ENCODE measurements around the gene EPS8L2. TPM values are rescaled to one million over a fixed set of nuclear protein-coding genes. Genes with fewer than 3 reads are reported as not detected.

Gene EPS8L2
- total and polyA plus RNA-seq, 9 of the 15 experiments (the other 6 are each of a cell fraction or from before 2014, with no cell fraction given) = 0.75 to 17.0 (median 3.7) TPM

DNA sequence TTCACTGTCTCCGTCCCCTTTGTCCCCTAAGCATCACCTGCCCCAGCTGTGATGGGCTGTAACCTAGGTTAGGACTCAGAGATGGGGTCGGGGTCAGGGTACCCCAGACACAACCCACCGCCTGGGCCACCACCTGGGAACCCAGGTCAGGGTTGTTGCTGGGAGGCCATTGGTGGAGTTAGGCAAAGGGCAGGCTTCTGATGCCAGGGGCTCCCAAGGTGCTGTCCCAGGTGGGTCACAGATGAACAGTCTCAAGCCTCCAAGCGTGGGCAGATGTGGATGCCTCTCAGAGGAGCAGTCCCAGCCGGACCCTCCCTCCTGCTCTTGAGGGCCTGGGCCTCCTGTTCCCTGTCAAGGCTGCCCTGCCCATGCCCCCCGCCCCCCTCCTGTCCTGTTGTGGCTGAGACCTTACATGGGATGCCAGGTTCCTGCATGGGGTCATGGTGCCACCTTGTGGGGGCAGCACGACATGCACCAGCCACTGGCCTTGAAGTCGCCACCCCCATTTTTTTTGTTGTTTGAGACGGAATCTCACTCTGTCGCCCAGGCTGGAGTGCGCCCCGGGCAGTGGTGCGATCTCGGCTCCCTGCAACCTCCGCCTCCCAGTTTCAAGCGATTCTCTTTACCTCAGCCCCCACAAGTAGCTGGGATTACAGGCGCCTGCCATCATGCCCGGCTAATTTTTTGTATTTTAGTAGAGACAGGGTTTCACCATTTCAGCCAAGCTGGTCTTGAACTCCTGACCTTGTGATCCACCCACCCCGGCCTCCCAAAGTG, 59.2 kb downstream of the EPS8L2 start (continued):
- TF ChIP-seq U2AF1 (optimal IDR thresholded peaks at IDR 0.05; ENCODE audit: low read depth, low read length) (no peak), RBM17 (IDR thresholded peaks at IDR 0.05; ENCODE audit: borderline replicate concordance, low read depth, low read length) (no peak), NFXL1 (CRISPR knock-in tag; IDR thresholded peaks at IDR 0.05) (0 out of 2 replicates have a peak, but pooled peaks have one; percentile 24), COPS2 (conservative IDR thresholded peaks at IDR 0.05) (no peak), THRAP3 (IDR thresholded peaks at IDR 0.05; ENCODE audit: borderline replicate concordance) (no peak), RBM39 (optimal IDR thresholded peaks at IDR 0.05; ENCODE audit: low read depth, low read length) (no peak), SP1 (CRISPR knock-in tag; IDR thresholded peaks at IDR 0.05) (no peak), BCL6 (CRISPR knock-in tag; IDR thresholded peaks at IDR 0.05) (no peak), NR4A1 (CRISPR knock-in tag; IDR thresholded peaks at IDR 0.05) (0 out of 2 replicates have a peak, but pooled peaks have one; percentile 46), NR4A1 (tag; IDR thresholded peaks at IDR 0.05) (no peak), TAF15 (IDR thresholded peaks at IDR 0.05; ENCODE audit: low read depth, low read length) (0 out of 2 replicates have a peak, but pooled peaks have one; percentile 54), SIRT6 (IDR thresholded peaks at IDR 0.05; ENCODE audit: low read depth, low read length) (peak; percentile 90), ZNF146 (CRISPR knock-in tag; IDR thresholded peaks at IDR 0.05; ENCODE audit: unreplicated experiment) (no peak)
- TF ChIP-seq, protein P1, sequence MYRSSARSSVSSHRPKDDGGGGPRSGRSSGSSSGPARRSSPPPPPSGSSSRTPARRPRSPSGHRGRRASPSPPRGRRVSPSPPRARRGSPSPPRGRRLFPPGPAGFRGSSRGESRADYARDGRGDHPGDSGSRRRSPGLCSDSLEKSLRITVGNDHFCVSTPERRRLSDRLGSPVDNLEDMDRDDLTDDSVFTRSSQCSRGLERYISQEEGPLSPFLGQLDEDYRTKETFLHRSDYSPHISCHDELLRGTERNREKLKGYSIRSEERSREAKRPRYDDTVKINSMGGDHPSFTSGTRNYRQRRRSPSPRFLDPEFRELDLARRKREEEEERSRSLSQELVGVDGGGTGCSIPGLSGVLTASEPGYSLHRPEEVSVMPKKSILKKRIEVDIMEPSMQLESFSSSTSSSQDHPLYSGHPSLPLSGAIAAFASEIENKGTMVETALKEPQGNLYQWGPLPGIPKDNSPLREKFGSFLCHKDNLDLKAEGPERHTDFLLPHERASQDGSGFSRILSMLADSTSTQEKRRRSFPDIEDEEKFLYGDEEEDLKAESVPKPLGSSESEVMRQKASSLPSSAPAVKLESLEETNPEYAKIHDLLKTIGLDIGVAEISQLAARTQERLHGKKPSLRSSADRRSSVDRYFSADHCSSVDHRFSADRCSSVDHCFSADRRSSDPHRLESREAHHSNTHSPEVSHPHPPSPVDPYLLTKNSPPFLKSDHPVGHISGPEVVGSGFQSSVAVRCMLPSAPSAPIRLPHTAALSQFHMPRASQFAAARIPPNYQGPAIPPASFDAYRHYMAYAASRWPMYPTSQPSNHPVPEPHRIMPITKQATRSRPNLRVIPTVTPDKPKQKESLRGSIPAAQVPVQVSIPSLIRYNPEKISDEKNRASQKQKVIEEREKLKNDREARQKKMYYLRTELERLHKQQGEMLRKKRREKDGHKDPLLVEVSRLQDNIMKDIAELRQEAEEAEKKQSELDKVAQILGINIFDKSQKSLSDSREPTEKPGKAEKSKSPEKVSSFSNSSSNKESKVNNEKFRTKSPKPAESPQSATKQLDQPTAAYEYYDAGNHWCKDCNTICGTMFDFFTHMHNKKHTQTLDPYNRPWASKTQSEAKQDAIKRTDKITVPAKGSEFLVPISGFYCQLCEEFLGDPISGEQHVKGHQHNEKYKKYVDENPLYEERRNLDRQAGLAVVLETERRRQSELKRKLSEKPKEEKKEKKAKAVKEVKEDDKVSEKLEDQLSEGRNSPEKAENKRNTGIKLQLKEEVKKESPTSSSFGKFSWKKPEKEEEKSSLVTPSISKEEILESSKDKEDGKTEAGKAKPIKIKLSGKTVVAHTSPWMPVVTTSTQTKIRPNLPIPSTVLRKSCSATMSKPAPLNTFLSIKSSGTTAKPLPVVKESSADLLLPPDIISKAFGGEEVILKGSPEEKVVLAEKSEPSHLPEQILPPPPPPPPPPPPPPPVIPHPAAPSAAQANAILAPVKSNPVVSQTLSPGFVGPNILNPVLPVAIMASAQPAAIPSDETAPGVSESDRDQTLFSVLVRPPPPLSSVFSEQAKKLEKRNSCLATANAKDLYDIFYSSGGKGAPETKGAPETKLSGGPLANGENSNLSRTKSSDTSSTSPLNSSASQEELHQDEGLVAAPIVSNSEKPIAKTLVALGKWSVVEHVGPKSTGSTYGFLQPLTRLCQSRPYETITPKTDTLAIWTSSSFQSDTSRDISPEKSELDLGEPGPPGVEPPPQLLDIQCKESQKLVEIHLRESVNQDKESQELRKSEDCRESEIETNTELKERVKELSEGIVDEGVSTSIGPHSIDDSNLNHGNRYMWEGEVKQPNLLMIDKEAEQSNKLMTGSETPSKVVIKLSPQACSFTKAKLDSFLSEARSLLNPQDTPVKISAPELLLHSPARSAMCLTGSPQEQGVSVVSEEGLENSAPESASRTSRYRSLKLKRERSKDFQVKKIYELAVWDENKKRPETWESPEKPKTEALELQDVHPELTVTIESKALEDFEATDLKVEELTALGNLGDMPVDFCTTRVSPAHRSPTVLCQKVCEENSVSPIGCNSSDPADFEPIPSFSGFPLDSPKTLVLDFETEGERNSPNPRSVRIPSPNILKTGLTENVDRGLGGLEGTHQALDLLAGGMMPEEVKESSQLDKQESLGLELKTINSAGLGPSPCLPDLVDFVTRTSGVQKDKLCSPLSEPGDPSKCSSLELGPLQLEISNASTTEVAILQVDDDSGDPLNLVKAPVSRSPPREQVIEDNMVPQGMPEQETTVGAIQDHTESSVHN (IDR thresholded peaks at IDR 0.05; ENCODE audit: borderline replicate concordance in 1 of 2, low read depth in 1 of 2) = no peak
- TF ChIP-seq, protein P2, sequence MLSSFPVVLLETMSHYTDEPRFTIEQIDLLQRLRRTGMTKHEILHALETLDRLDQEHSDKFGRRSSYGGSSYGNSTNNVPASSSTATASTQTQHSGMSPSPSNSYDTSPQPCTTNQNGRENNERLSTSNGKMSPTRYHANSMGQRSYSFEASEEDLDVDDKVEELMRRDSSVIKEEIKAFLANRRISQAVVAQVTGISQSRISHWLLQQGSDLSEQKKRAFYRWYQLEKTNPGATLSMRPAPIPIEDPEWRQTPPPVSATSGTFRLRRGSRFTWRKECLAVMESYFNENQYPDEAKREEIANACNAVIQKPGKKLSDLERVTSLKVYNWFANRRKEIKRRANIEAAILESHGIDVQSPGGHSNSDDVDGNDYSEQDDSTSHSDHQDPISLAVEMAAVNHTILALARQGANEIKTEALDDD (IDR thresholded peaks at IDR 0.05) = no peak
- TF ChIP-seq, protein P3, sequence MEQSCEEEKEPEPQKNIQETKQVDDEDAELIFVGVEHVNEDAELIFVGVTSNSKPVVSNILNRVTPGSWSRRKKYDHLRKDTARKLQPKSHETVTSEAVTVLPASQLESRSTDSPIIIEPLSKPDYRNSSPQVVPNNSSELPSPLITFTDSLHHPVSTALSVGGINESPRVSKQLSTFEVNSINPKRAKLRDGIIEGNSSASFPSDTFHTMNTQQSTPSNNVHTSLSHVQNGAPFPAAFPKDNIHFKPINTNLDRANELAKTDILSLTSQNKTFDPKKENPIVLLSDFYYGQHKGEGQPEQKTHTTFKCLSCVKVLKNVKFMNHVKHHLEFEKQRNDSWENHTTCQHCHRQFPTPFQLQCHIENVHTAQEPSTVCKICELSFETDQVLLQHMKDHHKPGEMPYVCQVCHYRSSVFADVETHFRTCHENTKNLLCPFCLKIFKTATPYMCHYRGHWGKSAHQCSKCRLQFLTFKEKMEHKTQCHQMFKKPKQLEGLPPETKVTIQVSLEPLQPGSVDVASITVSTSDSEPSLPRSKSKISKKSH (CRISPR knock-in tag; IDR thresholded peaks at IDR 0.05) = no peak
